Caki2 (cell line): ENCODE data around the gene TTC38. TPM values are rescaled to one million over a fixed set of nuclear protein-coding genes. Genes with fewer than 3 reads are reported as not detected.
"Not testable (repeated sequence)": the region's sequence is repeated elsewhere in the genome, so short reads cannot be mapped to it uniquely, and the experiment has no call there.

ENCODE experiments used
- DNase-seq: peaks from one replicate; pipeline ENCODE4 v3.0.0-alpha.2; 2015; ENCODE audit warnings: low read depth
- in situ Hi-C: cut with HindIII; loops from 2 replicates; pipeline ENCODE4 v1.10.0; 2016; ENCODE audit warnings: low sequenced_read_pairs, low pct_unique_long_range_greater_than_20kb, mixed read lengths
- total RNA-seq: library from RNA; depleted of rRNA; stranded (reverse); fragments of >200 nt; shearing (Covaris generic); gene quantifications from 2 replicates; pipeline ENCODE4 v1.2.3, GENCODE V29; 2014; ENCODE audit warnings: low replicate concordance

Gene TTC38
- total RNA-seq, 1 experiment from 2014 or later = 46.5 TPM

- in situ Hi-C loops = no loop called here
- no peak for DNase-seq
Observed at GRCh38 chr22:46308283-46308988, 40.6 kb downstream of the TTC38 start.

DNA sequence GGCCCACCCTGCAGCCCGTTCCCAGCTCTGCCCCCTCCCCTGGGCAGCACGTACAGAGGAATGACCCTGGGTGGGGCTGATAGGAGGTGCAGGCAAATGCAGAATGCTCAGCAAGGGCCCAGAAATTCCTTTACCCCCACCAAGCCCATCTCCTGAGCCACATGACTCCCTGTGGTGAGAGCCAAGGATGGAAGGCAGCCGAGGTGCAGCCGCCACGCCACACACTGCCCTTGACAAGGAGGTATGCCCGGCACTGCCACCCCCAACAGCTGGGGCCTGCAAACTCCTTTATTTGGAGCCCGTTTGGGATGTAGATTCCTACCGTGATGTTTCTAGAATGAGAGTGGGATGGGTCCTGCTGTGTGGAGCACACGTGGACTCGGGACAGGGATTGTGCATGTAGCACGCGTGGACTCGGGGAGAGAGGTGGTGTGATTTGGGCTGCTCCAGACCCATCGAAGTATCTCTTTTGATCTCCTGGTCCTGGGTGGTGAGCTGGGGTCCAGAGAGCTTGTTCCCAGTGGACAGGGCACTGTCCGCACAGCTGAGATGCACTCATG is 41.8 kb downstream of the TTC38 start:
- in situ Hi-C loops = no loop called here

GRCh38 chr22:46312056-46312455 is 44.2 kb downstream of the TTC38 start:
- in situ Hi-C loops = no loop called here
- DNase-seq = no peak

More for the DNA sequence above, 41.8 kb downstream of the TTC38 start:
- no peak for DNase-seq

DNA sequence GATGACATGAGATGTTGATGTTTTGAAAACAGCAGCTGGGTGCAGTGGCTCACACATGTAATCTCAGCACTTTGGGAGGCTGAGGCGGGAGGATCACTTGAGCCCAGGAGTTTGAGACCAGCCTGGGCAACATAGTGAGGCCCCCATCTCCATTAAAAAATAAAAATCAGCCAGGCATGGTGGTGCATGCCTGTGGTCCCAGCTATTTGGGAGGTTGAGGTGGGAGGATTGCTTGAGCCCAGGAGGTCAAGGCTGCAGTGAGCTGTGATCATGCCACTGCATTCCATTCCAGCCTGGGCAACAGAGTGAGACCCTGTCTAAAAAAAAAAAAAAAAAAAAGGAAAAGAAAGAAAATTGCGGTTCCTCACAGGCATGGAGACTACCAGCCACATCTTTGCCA is 45.0 kb downstream of the TTC38 start:
- DNase-seq, in situ Hi-C loops: not testable (repeated sequence)

DNA sequence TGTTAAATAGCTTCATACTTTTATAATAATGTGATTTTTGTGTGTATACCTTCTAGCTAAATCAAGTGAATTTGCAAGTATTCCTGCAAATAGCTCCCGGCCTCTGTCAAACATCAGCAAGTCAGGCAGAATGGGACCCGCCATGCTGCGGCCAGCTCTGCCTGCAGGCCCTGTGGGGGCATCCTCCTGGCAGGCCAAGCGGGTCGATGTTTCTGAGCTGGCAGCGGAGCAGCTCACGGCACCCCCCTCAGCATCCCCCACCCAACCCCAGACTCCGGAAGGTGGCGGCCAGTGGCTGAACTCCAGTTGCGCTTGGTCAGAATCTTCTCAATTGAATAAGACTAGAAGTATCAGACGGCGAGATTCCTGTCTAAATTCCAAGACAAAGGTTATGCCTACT is 48.2 kb downstream of the TTC38 start:
- in situ Hi-C loops = no loop called here
- DNase-seq = no peak

DNA sequence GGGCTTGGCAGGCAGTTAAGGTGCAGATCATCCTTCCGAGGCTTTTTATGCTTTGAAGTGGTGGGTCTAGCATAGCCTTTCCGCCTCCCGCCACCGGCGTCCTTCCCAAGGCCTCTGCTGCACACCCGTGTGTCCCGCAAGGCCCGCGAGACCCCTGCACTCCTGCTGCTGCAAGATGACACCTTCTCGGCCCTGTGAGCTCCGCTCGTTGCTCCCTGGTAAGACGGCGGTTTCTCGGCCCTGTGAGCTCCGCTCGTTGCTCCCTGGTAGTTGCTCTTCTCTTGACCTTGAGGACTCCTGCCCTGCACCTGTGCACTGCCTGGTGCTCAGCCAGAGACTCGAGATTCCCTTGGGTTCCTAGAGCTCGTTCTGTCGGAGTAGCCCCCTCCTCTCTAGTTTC is 49.8 kb downstream of the TTC38 start:
- no peak for DNase-seq
- in situ Hi-C loops = no loop called here

GRCh38 chr22:46318576-46318975 is 50.8 kb downstream of the TTC38 start:
- in situ Hi-C loops = no loop called here

DNA sequence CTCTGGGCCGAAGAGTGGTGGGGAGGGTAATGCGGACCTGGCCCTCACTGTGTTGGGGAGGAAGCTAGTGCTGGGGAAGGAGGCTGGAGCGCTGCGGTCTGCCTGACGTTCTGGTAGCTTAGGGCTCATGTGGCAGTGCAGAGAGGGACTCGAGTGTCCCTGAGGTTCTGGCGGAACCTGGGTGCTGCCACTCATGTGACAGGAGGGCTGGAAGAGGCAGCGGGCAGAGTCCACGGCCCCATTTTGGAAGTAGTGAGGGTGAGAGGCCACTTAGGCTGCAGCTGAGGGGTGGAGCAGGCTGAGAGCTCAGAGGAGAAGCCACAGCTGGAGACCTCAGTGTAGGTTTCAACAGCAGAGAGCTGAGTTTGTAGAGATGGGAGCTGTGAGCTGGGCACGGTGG is 51.5 kb downstream of the TTC38 start:
- in situ Hi-C loops = no loop called here
- no peak for DNase-seq

More at GRCh38 chr22:46318576-46318975, 50.8 kb downstream of the TTC38 start:
- no peak for DNase-seq

- in situ Hi-C loops = no loop called here
- DNase-seq = no peak
Observed at GRCh38 chr22:46320166-46320710, 52.4 kb downstream of the TTC38 start.

- in situ Hi-C loops = no loop called here
- no peak for DNase-seq
Observed at GRCh38 chr22:46320716-46321386, 53.0 kb downstream of the TTC38 start.

DNA sequence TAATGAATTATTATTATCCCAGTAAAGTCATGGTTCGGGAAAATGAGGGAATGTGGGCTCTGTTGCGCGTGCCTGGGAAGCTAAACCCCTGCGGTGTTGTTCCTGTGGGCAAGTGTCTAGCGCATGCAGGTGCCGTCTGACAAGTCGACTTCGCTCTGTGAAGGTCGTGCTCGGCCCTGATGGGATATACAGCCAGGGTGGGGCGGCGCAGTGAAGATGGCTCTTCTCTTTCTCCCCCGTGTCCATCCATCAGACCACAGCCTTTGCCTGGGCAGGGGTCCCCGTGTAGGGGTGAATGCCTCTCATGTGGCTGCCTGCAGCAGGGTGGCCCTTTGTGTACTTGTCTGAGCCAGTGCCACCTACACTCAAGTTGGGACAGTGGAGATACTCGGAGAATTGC is 54.9 kb downstream of the TTC38 start:
- in situ Hi-C loops = no loop called here
- DNase-seq = no peak

DNA sequence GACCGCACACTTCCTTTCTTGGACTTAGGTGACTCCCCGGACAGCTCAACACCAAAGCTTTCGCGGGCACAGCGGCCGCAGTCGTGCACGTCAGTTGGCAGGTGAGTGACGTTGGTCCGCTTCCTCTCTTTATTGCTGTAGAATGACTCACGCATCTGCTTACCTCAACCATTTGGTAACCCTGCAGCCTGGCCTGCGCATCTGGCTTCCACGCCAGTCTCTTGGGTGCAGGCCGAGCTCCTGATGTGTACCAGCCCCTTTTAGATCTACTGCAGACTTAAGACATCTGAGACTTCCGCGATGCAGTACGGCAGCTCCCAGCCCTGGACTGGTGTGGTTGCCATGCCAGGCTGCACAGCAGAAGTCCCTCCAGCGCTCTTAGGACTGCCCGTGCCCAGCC is 55.4 kb downstream of the TTC38 start:
- in situ Hi-C loops = no loop called here
- DNase-seq = no peak

DNA sequence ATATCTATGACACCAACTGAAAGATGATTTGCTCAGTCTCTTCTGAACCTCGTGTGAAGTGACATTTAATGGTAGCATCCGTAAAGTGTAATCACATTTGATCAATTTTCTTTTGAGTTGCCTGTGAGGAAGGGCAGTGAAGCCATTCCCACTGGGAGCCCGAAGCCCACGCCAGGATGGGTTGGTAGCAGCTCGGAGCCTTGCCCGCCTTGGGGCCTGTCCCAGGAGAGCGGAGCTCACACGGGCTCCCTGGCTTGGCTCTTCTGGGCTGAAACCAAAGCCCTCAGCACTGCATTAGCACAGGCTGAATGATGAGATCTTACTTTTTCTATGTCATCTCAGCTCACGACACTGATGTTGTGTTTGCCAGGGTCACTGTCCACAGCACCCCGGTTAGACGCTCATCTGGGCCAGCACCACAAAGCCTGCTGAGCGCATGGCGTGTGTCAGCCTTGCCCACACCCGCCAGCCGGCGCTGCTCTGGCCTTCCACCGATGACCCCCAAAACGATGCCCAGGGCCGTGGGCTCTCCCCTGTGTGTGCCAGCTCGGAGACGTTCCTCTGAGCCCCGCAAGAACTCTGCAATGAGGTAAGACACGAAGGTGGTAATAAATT is 58.4 kb downstream of the TTC38 start:
- no peak for DNase-seq
- in situ Hi-C loops = no loop called here

DNA sequence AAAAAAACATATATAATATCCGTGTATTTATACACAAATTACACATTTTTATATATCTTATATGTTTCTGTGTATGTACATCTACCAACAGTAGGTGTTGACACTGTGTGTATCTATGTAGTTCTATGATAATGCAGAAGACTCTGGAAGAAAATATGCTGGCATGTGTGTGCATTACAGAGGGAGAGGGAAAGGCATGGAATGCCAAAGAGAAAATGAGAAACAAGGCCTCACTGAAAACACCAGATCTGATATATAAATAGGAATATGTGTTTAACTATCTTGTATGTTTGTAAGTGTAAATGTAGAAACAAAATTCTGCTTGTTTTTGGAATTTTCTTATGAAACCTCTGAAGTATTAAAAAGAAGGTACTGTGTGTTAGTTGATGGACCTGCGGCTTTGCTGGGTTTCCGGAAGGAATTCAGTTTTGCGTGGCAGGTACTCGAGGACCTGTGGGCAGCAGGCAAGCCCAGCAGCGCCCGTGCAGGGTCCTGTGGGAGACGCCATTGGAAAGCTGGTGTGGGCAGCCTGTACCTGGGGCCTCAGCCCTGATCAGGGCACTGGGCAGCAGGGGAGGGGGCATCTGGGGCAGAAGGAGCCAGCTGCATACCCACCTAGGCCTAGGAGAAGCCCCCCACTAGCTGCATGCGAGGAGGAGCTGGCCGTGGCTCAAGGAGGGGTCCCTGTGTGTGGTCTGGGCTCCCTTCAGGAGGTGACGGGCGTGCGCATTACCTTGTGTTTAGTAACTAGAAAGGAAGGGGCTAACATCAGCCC is 60.1 kb downstream of the TTC38 start:
- DNase-seq = no peak
- in situ Hi-C loops = no loop called here

- no peak for DNase-seq
- in situ Hi-C loops = no loop called here
Observed at GRCh38 chr22:46328797-46329196, 61.0 kb downstream of the TTC38 start.

- in situ Hi-C loops = loop anchor here (10.0 kb wide), 2 partner anchors 115 to 185 kb away; no protein-coding TSS in a partner anchor
- DNase-seq = no peak
Observed at GRCh38 chr22:46329616-46330015, 61.8 kb downstream of the TTC38 start.

GRCh38 chr22:46330426-46330825 is 62.6 kb downstream of the TTC38 start:
- in situ Hi-C loops = loop anchor here (10.0 kb wide), 2 partner anchors 114 to 186 kb away; no protein-coding TSS in a partner anchor

DNA sequence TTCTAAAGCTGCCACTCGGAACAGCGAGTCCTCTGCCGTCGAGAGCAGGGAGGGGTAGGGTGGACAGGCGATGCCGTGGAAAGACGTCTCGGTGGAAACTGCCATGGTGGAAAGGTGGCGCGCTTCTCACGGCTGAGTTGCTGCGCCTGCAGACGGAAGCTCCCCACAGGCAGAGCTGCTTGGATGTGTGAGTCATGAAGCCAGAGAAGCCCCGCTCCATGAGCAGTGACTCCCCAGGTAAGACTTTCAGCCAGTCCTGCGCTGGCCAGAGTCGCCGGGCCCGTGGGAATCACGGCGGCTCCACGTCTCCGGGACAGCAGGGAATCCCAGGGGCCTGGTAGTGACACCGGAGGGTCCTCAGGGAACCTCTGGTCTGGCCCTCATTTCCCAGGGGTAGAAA is 63.7 kb downstream of the TTC38 start:
- in situ Hi-C loops = loop anchor here (10.0 kb wide), 2 partner anchors 113 to 187 kb away; no protein-coding TSS in a partner anchor
- no peak for DNase-seq

More at GRCh38 chr22:46330426-46330825, 62.6 kb downstream of the TTC38 start:
- DNase-seq = no peak
